Brain pericyte (primary cell): Measurements from ENCODE around the gene TTC16.
"Not testable (repeated sequence)": the region's sequence is repeated elsewhere in the genome, so short reads cannot be mapped to it uniquely, and the experiment has no call there.

Experiments
- DNase-seq: peaks from one replicate; pipeline ENCODE4 v3.0.0-alpha.2; 2012; ENCODE audit warnings: low read depth, low spot score

TTC16 gene

DNA sequence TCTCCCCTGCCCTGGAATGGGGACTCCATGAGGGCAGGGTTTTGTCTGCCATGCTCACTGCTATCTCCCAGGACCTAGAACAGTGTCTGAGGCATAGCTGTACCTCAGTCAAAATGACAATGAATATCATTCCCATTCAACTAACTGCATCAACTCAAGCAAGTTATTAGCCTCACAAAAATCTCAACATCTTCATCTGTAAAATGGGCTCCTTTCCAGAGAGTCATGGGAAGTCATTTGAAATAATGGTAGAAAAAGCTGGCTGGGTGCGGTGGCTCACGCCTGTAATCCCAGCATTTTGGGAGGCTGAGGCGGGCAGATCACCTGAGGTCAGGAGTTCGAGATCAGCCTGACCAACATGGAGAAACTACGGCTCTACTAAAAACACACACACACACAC lies 53.2 kb downstream of the TTC16 start:
- DNase-seq = no peak

DNA sequence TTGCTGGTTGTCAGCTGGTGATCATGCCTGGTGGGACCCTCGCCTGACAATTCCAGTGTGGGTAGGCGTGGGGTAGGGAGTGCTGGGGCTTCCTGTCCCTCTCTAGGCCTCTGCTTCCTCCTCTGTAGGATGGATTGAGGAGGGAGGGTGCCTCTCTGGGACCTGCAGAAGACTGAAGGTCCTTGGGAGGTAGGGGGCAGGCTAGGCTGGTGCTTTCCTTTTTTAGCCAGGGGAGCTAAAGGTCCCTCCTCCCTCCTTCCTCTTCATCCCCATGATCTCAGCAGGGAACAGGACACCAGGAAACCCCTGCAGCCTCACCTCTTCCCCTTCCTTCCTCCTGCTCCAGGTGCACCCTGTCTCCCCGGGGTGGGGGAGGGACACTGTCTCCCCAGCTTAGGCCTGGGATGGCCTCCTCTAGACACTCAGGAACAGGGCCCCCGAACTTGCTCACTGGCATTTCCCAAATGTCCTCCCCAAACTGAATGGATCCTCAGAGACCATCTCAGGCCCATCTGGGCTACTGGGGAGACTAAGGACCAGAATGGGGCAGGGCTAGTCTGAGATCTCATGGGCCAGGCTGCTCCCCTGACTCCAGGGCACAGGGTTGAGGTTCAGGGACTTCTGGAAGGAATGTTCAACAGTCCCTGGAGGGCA lies 54.2 kb downstream of the TTC16 start:
- no peak for DNase-seq

DNA sequence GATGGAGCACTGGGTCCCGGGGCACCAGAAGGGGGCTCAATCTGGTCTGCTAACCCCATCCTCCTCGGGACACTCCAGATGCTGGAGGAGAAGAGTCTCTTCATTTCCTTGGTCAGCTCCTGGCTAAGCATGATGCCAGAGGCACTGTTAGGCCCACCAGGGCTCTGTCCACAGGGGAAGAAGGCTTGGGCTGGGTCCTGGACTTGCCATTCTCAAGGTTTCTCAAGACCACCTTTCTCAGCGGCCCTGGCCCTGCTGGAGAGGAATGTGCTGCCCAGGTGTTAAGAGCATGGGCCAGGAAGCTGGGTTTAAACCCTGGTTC lies 54.7 kb downstream of the TTC16 start:
- DNase-seq = no peak

DNA sequence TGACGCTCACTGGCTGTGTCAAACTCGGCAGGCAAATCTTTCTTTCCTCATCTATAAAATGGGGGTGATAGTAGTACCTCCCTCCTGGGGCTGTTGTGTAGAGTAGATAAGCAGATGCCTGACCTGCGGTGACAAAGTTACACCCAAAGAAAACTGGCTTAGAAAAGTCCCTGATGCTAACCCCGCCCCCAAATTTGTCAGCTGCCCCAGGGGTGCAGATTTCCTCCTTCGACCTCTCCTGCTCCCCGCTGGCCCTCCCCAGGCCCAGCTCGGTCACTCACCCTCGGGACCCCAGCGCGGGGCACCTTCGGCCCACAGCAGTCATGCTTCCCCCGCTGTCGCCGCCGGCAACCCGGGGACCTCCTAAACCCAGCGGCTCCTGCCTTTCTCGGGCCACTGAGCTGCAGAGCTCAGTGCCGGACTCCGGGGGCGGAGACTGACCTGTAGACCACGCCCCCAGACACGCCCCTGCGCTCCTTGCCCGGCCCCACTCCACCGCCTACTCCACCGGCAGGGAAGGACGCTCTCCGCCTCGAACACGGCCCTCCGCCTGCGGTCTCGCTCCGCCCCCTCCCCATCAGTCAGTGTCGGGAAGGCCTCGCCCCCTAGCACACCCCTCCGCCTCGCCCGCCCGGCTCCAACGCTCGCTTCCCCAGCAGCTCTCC lies 55.2 kb downstream of the TTC16 start:
- peak; percentile 96 for DNase-seq

DNA sequence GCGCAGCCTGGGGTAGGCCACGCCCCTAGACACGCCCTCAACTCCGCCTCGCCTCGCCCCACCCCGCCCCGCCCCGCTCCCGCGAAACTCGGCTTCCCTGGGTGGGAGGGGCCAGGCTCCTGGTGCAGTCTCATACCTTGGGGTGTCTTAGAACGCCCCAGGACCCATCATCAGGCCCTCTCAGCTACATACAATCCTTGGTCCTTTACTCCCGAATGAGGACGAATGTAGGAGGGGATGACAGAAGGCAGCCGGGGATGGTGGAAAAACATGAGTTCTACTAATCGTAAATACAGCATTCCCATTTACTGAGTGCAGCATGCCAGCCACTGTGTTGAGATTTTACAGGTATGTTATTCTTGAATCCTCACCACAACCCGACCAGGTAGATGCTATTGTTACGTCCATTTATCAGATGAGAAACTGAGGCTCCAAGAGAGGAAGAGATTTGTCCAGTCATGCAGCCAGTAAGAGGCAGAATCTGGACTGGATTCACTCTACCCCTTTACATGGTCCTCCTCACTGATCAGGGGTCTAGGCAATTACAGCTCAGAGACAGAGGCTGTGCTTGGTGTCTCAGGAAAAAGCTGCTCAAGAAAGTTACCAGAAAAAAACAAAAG lies 55.8 kb downstream of the TTC16 start:
- no peak for DNase-seq

DNA sequence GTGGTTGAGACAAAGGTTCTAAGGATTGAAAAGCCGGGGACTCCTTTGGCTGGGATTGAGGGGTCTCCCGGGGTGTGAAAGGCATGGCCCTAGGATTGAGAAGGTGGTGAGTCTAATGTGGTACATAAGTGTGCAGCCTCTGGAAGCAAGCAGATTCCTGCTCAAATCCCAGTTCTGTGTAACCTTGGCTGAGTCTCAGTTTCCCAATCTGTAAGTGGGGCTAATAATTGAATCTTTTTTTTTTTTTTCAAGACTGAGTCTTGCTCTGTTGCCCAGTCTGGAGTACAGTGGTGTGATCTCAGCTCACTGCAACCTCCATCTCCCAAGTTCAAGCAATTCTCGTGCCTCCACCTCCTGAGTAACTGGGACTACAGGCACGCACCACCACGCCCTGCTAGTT lies 56.7 kb downstream of the TTC16 start:
- no peak for DNase-seq

DNA sequence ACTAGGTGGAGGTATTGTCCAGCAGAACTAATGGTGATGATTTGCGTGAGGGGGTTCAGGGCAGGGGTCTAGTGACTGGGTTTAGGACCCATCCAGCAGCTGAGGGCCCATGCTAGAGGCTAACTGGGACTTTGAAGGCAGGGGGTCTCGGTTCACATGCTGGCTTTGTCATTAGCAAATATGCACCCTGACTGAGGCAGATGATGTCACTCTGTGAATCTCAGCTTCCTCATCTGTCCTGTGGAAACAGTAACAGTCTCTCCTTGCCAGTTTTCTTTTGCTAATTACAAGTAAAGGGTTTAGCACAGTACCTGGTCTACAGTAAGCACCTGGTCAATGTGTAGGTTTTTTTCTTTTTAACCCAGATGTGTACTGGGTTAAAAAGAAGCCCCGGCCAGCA lies 57.4 kb downstream of the TTC16 start:
- DNase-seq = no peak

DNA sequence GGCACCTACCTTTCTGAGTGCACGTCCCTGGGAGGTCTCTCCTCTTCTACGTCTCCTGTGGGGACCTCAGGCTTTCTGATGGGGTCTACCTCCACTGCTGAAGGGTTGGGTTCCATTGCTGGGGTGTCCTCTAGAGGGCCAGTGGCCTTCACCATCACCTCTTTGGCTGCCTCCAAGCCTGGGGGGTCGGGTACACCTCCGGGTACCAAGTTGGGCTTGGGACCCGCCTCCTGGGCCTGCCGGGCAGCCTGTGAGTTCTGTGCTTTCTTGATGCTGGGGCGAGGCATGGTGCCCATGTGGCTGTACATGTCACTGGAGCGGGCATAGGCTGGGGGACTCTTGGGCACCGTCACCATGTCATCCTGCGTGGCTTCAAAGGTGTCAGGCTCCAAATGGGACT lies 58.1 kb downstream of the TTC16 start:
- DNase-seq = no peak

DNA sequence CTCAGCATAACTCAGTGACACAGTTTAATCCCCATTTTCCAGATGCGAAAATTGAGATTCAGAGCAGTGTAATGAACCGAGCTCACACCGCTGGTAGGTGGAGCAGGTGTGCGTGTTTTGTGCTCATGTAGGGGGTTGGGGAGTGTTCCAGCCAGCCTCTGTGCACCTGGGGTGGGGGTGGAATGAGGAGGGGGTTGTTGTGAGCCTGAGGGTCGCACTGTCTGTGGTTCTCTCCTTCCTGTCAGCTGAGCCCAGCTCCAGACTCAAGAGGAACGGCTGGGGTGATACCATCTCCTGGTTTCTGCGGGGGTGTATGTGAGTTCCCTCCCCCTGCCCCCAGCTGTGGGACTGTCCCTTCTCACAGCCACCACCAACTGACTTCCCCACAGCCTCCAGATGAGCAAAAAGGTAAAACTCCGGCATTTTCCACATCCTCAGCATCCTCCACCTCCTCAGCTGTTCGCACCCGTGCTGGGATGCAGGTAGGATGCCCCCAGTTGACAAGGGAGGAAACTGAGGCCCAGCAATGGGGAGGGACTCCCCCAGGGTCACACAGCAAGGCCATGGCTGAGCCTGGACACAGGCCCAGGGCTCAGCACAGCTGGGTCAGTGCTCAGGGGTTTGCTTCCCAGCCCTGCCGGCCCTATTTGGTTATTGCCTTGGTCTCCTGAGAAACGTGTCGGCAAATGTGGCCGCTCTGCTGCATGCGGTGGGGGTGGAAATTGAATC lies 60.5 kb downstream of the TTC16 start:
- DNase-seq = no peak

DNA sequence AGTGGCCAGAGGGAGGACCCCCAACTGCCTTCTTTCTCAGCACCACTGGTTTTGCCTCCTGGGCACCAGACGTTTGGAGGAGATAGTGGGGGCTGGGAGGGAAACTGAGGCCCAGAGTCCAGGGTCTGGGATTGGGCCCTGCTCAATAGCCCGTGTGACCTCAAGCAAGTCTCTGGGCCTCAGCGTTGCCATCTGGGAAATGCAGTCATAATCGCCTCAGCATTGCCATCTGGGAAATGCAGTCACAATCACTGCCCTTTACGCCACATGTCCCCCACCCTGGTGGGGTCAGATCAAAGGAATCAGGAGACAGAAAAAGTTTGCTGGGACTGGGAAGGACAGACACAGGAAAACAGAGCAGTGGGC lies 61.0 kb downstream of the TTC16 start:
- DNase-seq = no peak

DNA sequence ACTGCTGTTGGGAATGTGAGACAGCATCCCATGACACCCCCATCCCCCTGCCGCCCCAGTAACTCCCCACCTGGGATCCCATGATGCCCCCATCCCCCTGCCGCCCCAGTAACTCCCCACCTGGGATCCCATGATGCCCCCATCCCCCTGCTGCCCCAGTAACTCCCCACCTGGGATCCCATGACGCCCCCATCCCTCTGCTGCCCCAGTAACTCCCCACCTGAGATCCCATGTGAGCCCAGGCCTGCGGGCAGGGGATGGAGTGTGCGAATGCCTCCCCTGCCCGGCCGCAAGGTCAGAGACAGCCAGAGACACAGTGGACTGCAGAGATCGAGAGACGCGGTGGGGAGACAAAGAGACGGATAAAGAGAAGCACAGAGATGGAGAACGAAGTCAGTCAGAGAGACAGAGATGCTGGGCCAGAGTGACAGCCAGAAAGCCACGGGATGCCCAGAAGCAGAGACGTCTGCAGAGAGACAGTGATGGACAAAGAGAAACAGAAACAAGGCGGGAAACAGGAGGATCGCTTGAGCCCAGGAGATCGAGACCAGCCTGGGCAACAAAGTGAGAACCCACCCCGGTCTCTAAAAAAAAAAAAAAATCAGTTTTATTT lies 61.6 kb downstream of the TTC16 start:
- no peak for DNase-seq

DNA sequence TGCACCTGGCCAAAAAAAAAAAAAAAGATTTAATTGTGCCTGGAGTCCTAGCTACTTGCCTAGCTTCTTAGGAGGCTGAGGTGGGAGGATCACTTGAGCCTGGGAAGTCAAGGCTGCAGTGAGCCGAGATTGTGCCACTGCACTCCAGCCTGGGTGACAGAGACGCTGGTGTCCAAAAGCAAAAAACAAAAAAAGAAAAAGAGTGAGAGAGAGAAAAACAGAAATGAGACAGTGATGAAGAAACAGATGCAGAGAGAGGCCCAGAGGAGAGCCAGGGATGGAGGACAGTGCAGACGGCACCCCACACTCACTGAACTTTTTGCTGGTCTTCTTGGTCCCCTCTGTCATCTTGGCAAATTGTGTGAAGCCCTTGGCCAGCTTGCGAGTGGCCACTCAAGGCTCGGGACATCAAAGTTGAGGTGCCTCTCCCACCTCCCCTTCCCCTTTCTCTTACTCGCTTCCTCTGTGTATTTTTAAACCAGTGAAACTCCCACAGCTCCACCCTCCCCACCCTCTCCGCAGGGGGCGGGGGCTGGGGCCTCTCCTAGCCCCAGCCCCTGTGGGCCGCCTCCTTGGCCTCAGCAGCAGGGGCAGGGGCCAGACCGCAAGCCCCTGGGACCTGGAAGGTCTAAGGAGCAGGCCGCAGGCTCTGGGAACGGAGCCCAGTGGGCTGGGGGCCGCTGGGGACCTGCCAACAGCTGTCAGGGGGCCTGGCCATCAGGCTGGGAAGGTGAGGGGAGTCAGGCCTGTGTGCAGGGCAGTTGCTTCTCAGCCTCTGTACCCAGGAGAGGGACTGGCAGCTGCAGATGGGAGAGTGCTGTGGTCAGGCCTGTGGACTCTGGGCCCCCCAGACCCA lies 62.6 kb downstream of the TTC16 start, which contains the start of gene SH2D3C:
SH2D3C (minus strand) TSS at position 387 of the 856 bp plus-strand sequence; CDS start at position 348, 39 bp downstream.
- DNase-seq = peak; percentile 57

DNA sequence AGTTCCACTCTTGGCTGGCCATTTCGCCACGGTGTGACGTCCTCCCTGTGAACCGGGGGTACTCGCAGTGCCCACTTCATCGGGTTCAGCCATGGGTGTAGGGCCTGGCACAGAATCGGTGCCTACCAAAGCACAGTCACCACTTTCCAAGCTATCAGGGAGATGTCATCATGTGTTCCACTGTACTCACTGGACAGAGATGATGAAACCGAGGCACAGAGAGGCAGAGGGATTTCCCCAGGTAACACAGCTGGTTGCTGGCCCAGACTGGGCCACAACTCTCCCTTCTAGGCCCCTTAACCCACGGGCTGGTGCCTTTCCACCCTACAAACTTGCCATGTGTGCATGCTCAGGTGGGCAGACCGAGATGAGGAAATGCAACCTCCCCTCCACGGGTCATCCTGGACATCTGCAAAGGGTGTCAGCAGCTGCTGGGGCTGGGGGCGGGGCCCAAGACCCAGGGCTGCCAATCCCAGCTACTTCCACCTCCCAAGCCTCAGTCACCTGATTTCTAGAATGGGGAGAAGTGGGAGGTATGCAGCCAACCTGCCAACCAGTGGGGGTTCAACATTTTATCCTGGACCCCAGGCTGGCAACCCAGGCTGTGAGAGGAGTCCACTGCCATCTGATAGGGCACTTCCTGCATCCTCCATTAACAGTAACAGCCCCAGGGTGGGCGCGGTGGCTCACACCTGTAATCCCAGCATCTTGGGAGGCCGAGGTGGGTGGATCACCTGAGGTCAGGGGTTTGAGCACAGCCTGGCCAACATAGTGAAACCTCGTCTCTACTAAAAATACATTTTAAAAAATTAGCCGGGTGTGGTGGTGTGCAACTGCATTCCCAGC lies 63.5 kb downstream of the TTC16 start:
- no peak for DNase-seq

DNA sequence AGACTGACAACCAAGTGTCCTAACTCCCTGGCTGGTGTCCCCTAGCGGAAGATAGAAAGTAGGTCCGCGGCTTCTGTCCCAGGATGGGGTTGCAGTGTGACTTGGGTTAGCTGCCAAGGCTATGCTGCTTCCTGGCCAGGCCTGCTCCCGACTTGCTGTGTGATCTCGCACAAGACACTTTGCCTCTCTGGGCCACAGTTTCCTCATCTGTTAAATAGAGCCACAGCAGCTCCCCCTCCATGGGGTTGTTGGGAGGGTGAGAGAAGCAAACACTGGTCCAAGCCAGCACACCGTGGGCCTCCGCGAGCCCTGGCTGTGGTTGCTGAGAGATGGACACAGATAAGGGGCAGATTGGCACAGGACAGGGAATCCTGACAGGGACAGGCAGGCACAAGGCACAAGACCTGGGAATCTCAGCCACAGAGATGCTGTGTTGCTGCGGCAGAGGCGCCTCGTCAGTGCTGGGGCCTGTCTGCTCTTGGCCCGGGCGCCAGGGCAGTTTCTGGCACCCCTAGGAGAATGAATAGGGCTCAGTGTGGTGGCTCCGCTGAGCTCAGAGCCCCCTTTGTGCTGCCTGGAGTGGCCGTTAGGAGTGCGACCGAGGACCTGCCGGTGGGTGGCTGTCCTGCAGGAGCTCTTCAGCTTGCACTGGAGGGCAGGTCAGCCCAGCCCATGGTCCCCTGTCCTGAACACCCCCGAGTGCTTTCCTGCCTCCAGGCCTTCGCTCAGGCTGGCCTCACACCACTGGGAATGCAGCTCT lies 64.4 kb downstream of the TTC16 start:
- DNase-seq = no peak

DNA sequence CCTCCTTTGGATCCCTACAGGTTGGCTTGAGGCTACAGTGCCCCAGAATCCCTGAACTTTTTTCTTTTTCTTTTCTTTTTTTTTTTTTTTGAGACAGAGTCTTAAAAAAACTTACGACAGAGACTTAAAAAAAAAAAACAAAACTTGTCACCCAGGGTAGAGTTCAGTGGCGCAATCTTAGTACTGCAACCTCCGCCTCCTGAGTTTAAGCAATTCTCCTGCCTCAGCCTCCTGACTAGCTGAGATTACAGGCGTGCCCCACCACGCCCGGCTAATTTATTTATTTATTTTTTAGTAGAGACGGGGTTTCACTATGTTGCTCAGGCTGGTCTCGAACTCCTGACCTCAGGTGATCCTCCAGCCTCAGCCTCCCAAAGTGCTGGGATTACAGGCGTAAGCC lies 65.0 kb downstream of the TTC16 start:
- not testable (repeated sequence) for DNase-seq
